Ectodermal cell (in vitro differentiated cells): ENCODE data around the gene ZNF664.

Experiments
- H3K27ac ChIP-seq: 2 replicates; pipeline ENCODE4 v1.7.0; 2013; ENCODE audit warnings: mild to moderate bottlenecking, low read depth, low read length; ENCODE audit not compliant: insufficient read depth, poor library complexity, severe bottlenecking
- H3K27me3 ChIP-seq: 2 replicates; pipeline ENCODE4 v1.7.0; 2013; ENCODE audit warnings: mild to moderate bottlenecking, low read length; ENCODE audit not compliant: insufficient read depth, control insufficient read depth, poor library complexity, severe bottlenecking
- H3K36me3 ChIP-seq: one replicate; pipeline ENCODE4 v1.7.0; 2013; ENCODE audit warnings: low read length; ENCODE audit not compliant: control insufficient read depth, insufficient read depth
- H3K4me1 ChIP-seq: one replicate; pipeline ENCODE4 v1.7.0; 2013; ENCODE audit warnings: low read length; ENCODE audit not compliant: control insufficient read depth, insufficient read depth
- H3K4me3 ChIP-seq: 2 replicates; pipeline ENCODE4 v1.7.0; 2013; ENCODE audit warnings: low read depth, low read length, control low read depth; ENCODE audit not compliant: insufficient read depth
- H3K9me3 ChIP-seq: 2 replicates; pipeline ENCODE4 v1.7.0; 2013; ENCODE audit warnings: mild to moderate bottlenecking, low read length, moderate library complexity; ENCODE audit not compliant: control insufficient read depth
- WGBS, 2 experiments: methylation state at CpG; one replicate each; pipeline ENCODE4 v1.1.7; 2013; ENCODE audit warnings: missing lambda C conversion rate in 2 of 2; 5-methylcytosine and 5-hydroxymethylcytosine counted together

The ZNF664 gene

DNA sequence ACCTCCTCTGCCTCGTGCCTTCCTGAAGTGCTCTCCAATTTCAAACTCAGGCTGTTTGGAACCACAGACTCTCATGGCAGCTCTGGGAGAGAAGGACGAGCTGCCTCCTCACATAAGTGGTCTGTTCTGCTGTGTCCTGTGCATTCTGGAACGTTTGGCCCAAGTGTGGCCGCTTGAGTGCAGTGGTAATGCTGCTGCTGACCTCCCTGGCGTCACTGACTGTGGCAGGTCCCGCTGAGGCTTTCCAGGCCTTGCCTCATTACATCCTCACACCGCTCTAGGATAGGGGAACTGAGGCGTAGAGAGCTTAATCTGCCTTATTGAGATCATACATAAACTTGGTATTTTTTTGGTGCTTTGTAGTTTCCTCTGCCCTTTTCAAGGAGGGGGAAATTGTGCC, 14.6 kb upstream of the ZNF664 start:
- no peaks in the 10 kb centered on the region for H3K4me1 ChIP-seq
- 87 to 90% methylated on average over 8 of the region's 8 CpGs for WGBS, 2 experiments
- H3K27me3 ChIP-seq = peaks cover 45% of the 10 kb centered on the region

DNA sequence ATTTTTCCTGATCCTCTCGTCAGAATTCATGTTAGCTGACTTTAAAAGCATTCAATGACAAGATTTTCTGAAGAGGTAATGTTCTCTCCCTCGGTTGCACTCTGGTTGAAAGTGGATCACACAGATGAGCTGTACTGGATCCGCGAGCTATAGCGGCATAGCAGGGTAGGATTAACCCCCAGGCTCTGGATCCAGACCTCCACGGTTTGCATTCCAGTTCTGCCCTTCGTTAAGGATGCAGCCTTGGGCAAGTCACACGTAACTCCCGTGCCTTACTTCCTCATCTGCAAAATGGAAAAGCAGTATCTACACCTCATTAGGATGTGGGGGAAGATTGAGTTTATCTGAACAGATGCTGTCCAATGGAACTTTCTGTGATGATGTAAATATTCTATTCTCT, 14.1 kb upstream of the ZNF664 start:
- Histone ChIP-seq H3K27me3 (peaks cover 49% of the 10 kb centered on the region), H3K4me1 (no peaks in the 10 kb centered on the region), H3K4me3 (no peak overlapping the region), H3K36me3 (no peaks in the 10 kb centered on the region), H3K27ac (no peak overlapping the region), H3K9me3 (no peaks in the 10 kb centered on the region)
- 80 to 81% methylated on average over 9 of the region's 9 CpGs for whole genome bisulfite sequencing, 2 experiments

More for the DNA sequence above, 14.6 kb upstream of the ZNF664 start:
- no peak overlapping the region for H3K4me3 ChIP-seq
- no peak overlapping the region for H3K27ac ChIP-seq
- H3K36me3 ChIP-seq = no peaks in the 10 kb centered on the region
- H3K9me3 ChIP-seq = no peaks in the 10 kb centered on the region

DNA sequence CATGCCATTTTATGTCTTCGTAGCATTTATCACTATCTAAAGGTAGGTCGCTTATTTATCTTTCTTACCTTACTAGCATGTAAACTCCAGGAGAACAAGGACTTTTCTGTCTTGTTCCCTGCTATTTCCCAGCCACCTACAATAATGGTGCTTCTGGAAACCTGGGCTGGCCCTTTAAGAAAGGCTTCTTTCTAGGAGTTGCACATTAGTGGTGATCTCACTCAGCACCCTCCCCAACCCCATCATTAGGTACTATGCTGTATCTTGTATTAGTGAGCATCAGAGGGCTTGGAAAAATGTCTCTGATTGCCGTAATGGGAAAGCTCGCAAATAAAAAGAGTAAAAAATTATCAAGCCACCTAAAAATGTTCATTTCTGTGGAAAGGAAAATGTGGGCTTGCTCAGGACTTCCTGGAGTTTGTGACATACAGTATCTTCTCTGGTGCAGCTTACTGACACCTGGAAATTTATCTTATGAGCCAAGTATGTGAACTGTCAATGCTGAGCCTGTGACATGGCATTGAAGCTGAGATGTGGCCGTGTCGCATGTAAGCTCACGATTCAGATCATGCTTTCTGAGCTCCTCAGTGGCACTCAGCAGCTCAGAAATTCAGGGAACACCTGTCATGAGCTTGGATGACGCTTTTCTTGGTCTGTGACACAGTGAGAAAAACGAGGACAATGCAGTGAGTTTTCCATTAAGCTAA, 12.8 kb upstream of the ZNF664 start:
- no peaks in the 10 kb centered on the region for H3K9me3 ChIP-seq
- no peaks in the 10 kb centered on the region for H3K4me1 ChIP-seq
- no peaks in the 10 kb centered on the region for H3K36me3 ChIP-seq
- no peak overlapping the region for H3K27ac ChIP-seq
- H3K27me3 ChIP-seq = peaks cover 62% of the 10 kb centered on the region
- WGBS, 2 experiments = 84 to 87% methylated on average over 9 of the region's 9 CpGs
- no peak overlapping the region for H3K4me3 ChIP-seq

DNA sequence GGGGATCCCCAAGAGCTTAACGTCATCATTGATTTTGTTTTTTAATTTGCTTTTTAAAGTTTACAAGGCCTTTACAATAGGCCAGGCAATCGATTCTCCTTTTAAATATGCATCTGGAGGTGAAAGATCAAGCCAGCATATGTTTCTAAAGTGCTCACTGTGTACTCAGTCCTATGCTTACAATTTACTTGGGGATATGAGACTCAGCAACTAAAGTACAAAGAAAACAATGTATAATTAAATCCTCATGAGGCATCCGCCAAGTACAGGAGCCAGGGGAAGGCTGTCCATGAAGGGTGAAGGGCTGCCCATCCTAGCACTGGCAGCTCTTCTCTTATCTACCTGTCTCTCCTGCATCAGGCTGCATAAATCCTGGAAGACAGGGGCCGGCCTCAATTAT, 12.2 kb upstream of the ZNF664 start:
- WGBS, 2 experiments = 83 to 90% methylated on average over 4 of the region's 4 CpGs
- no peaks in the 10 kb centered on the region for H3K4me1 ChIP-seq
- H3K36me3 ChIP-seq = no peaks in the 10 kb centered on the region
- no peaks in the 10 kb centered on the region for H3K9me3 ChIP-seq
- no peak overlapping the region for H3K4me3 ChIP-seq
- no peak overlapping the region for H3K27ac ChIP-seq
- H3K27me3 ChIP-seq = peaks cover 64% of the 10 kb centered on the region

DNA sequence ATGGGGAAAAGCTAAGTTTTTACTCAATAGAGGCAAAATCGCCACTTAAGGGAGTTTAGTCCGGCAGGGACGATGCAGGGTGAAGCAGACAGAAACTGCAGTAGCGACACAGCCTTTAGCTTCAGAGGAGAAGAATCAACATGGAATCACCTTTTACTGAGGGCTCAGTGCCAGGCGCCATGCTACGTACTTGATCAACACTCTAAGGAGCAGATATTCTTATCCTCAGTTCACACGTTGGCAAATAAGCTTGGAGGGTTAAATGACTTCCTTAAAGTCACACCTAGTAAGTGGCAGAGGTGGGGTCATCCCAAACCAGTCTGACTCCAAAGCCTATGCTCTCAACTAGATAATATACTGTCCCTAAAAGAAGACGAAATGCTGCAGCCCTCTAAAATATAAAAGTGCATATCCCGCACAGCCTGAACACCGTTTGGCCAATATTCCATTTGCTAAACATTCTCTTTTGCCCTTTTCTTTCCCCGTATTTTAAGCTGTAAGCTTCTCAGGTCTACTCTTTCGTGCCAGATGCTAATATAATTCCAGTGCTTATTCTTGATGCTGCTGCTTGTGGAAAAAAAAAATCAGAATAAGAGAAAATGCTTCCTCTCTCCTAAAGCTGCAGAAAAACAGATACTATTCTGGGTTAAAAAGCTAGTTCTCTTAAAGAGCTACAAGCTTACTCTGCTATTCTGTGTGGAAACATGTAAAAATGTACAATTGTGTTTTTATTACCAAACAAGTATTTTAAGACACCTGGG, 11.2 kb upstream of the ZNF664 start:
- H3K27me3 ChIP-seq = peaks cover 72% of the 10 kb centered on the region
- 83 to 87% methylated on average over 12 of the region's 12 CpGs for WGBS, 2 experiments

DNA sequence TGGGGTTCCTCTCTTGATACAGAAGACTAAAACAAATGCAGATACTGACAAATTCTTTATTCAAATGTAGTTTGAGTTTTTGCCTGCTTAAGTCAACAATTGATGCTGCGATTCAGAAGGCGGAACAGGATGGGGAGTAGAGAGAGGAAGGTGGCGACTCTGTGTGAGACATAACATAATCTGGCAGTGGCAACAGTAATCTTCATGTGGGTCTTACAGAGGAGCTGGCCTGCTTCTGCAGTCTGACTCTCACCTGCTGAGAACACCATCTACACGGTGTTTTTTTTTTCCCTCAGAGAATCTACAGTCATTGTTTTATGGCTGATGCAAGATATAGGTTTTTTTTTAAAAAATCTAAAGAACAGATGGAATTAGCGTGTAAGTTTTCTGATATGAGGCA, 10.5 kb upstream of the ZNF664 start:
- H3K4me1 ChIP-seq = no peaks in the 10 kb centered on the region
- no peak overlapping the region for H3K27ac ChIP-seq
- no peaks in the 10 kb centered on the region for H3K36me3 ChIP-seq
- H3K27me3 ChIP-seq = peaks cover 80% of the 10 kb centered on the region
- H3K4me3 ChIP-seq = no peak overlapping the region
- no peaks in the 10 kb centered on the region for H3K9me3 ChIP-seq
- WGBS, 2 experiments = 77 to 79% methylated on average over 5 of the region's 5 CpGs

More for the DNA sequence above, 11.2 kb upstream of the ZNF664 start:
- H3K4me3 ChIP-seq = no peak overlapping the region
- H3K4me1 ChIP-seq = no peaks in the 10 kb centered on the region
- H3K27ac ChIP-seq = no peak overlapping the region
- no peaks in the 10 kb centered on the region for H3K36me3 ChIP-seq
- no peaks in the 10 kb centered on the region for H3K9me3 ChIP-seq

DNA sequence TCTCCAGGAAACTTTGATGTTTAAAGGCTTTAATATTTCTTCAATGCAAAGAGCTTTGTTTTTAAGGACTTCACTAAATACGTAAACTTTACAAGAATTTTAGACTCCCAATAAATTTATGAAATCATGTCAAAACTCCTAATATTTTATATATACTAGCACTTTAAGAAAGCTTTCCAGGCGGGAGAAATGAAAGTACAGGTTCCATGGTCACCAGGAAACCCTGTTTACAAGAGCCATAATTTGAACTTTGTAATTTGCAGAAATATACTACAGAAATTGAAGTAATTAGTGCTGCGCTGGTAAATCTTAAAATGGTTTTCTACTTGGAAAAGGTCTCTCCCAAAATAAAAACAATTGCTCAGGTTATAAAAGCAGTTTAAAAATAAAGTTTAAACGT, 9.2 kb upstream of the ZNF664 start:
- Histone ChIP-seq H3K4me3 (no peak overlapping the region), H3K27me3 (peaks cover 93% of the 10 kb centered on the region), H3K9me3 (no peaks in the 10 kb centered on the region), H3K4me1 (no peaks in the 10 kb centered on the region), H3K36me3 (no peaks in the 10 kb centered on the region), H3K27ac (no peak overlapping the region)
- 96% methylated on average over 3 of the region's 4 CpGs; no CpG with 5 or more reads in 1 of the 2 experiments for WGBS, 2 experiments

DNA sequence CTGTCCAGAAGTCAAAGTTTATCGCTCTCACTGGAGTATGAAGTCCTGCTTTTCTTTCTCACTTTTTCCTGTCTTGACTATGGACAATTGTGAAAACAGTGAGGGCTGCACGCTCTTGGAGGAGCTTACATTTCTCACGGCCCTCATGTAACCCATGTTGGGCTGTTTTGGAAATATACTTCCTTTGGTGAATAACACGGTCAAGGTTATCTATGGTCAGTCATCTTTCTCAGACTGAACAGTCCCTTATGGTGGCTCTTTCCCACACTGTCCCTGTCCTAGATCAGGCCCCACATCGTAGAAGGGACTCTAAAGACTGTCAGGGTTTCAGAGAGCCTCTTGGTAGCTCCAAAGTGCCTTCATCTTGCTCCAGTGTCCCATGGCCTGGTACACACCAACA, 7.6 kb upstream of the ZNF664 start:
- 68 to 69% methylated on average over 5 of the region's 5 CpGs for WGBS, 2 experiments
- H3K36me3 ChIP-seq = no peaks in the 10 kb centered on the region
- H3K4me1 ChIP-seq = no peaks in the 10 kb centered on the region
- no peak overlapping the region for H3K27ac ChIP-seq
- no peak overlapping the region for H3K4me3 ChIP-seq
- H3K27me3 ChIP-seq = peaks cover 99% of the 10 kb centered on the region
- H3K9me3 ChIP-seq = no peaks in the 10 kb centered on the region

DNA sequence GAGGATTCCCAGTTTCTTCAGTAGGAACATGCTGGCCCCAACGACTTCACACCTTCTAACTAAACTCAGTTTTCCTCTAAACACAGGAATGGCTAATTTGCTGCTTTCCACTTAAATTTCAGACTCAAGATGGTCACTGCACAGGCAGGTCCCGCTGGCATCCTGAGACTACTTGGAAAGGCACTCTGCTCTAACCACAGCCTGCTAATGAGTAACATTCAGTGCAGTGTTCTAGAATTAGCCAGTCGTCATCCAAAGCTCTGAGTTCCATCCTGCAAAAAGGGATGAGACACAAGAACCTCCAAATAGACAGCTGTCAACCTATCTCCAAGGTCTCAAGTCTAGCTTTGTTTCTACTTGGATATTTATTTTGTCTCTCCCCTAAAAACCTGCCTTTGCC, 6.4 kb upstream of the ZNF664 start:
- WGBS, 2 experiments = 70 to 78% methylated on average over 3 of the region's 3 CpGs
- H3K36me3 ChIP-seq = no peaks in the 10 kb centered on the region
- H3K4me3 ChIP-seq = no peak overlapping the region
- H3K9me3 ChIP-seq = no peaks in the 10 kb centered on the region
- H3K4me1 ChIP-seq = peaks cover 3% of the 10 kb centered on the region
- H3K27me3 ChIP-seq = peaks cover 100% of the 10 kb centered on the region
- H3K27ac ChIP-seq = no peak overlapping the region

DNA sequence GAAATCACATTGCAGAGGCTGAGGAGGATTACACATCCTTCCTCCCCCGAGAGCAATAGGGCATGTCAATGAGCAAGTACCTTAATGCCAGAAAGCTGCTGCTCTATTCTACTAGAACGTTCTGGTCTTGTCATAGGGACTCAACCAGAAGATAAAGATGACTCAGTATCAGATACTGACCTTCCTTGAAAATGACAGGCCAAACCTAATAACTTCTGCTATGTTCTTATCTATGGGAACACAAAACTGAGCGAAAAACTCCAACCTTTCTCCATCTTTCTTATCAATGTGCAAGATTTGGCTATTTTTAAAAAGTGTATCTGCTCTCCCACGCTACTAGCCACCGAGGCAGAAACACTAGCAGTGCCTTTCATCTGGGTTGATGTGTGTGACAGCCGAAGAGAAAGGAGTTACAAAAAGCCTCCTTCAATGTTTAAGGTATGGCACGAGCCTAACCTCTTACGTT, 5.9 kb upstream of the ZNF664 start:
- H3K4me1 ChIP-seq = peaks cover 5% of the 10 kb centered on the region
- H3K27me3 ChIP-seq = peaks cover 100% of the 10 kb centered on the region

More for the DNA sequence above, 5.9 kb upstream of the ZNF664 start:
- H3K4me3 ChIP-seq = no peak overlapping the region
- no peaks in the 10 kb centered on the region for H3K36me3 ChIP-seq
- WGBS, 2 experiments = 82 to 83% methylated on average over 8 of the region's 8 CpGs
- no peaks in the 10 kb centered on the region for H3K9me3 ChIP-seq
- no peak overlapping the region for H3K27ac ChIP-seq
